Measurements from ENCODE around the gene HAUS6.
A peak's percentile ranks its signal among the peaks of the same experiment; 100 is the strongest.
"Not testable (repeated sequence)": the region's sequence is repeated elsewhere in the genome, so short reads cannot be mapped to it uniquely, and the experiment has no call there.

Gene HAUS6

GRCh38 chr9:19102631-19103345, at the start of gene HAUS6:
HAUS6 (minus strand) TSS chr9:19102904; CDS start chr9:19102651, 253 bp downstream.
- DNase-seq: peak; percentile 94

- not testable (repeated sequence) for DNase-seq
Observed at GRCh38 chr9:19152160-19152498, 49.4 kb upstream of the HAUS6 start.

GRCh38 chr9:19151425-19152159, 48.9 kb upstream of the HAUS6 start:
- peak; percentile 7 for DNase-seq

DNA sequence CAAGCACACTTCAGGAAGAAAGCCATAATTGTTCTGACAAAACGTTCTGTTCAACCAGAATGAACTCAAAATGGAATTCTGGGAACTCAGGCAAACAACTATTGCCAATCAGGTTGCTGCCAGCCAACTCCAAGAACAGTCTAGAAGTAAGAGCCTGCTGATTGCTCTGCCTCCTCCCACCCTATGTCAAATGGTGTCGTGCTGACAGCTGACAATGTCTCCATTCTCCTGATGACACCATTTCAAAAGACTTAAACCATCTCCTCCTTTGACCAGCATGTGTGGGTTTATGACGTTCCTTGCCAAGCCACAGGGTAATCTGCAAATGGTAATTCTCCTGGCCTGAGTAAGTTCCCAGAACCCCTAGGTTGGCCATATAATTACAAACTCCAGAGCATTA, 46.5 kb upstream of the HAUS6 start:
- no peak for DNase-seq

GRCh38 chr9:19148187-19148586, 45.5 kb upstream of the HAUS6 start:
- no peak for DNase-seq

- DNase-seq: no peak
Observed at GRCh38 chr9:19146441-19147024, 43.8 kb upstream of the HAUS6 start.

DNA sequence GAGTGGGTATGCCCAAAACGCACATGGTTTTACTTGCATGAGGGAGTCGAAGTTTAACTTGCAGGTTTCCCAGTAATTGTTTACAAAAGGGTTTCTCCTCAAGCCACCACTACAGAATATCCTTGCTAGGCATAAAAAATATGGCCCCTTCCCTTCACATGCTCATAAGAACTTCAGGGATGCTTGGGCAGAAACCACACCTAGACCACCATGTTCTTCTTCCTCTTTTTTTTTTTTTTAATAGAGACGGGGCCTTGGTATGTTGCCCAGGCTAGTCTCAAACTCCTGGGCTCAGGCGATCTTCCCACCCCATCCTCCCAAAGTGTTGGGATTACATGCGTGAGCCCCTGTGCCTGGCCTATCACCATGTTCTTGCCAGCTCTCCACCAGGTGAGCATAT, 43.2 kb upstream of the HAUS6 start:
- no peak for DNase-seq

DNA sequence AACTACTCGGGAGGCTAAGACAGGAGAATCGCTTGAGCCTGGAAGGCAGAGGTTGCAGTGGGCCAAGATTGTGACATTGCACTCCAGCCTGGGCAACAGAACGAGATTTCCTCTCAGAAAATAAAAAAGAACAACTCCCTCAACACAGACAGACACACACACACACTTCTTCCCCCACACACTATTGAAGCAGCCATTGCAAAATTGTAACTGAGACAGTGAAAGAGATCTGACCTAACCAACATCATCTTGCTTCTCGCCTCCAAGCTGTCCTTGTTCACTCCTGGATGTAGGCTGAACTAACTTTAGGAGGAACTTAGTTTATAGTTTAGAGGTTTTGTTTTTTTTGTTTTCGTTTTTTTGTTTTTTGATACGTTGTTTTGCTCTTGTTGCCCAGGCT, 37.6 kb upstream of the HAUS6 start:
- DNase-seq: no peak

DNA sequence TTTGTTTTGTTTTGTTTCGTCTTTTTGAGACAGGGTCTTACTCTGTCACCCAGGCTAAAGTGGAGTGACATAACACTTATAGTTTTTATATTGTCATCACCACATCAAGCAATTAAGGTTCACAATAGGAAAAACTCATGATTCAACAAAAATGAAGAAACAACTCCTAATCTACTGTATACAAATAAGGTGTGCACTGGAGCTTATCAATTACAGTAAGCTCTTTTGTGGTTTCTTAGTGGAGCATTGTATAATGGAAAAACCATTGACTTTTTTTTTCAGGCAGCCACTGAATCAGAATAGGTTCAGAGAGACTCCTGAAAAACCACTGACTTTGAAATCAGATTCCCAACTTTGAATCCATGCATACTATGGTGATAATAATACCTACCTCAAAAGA, 35.4 kb upstream of the HAUS6 start:
- peak; percentile 35 for DNase-seq

DNA sequence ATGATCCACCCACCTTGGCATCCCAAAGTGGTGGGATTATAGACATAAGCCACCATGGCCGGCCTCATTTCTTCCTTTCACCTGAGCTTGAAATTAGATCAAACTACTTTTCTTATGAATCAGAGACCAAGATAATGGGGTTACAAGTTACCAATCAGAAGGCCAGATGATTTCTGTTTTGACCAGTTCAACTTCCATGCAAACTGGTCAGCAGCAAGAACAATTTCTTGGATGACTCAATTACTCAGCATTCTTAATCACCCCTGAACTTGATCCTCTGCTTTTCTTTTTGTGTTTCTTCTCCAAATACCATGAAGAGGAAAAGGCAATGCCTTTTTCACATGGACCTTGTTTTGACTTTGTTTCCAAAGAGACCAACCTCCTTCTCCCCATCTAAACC, 34.6 kb upstream of the HAUS6 start:
- no peak for DNase-seq

DNA sequence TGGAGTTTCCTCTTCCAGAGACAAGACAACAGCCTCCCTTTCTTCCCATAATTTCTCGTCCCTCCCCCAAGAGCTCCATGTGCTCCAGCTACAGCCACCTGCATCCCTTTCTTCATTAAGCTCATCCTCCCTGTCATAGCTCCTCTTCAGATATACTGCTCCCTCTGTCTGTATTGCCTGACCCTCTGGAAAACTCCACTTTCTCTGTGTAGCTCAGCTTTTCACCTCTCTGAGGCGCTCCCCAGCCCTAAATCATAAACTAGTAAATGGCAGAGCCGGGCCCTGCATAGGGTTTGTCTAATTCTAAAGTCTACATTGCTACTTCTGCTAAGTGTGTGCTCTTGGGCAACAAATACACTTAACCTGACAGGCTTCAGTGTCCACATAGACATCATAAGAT, 33.4 kb upstream of the HAUS6 start:
- DNase-seq: no peak

- no peak for DNase-seq
Observed at GRCh38 chr9:19133549-19134345, 31.0 kb upstream of the HAUS6 start.

DNA sequence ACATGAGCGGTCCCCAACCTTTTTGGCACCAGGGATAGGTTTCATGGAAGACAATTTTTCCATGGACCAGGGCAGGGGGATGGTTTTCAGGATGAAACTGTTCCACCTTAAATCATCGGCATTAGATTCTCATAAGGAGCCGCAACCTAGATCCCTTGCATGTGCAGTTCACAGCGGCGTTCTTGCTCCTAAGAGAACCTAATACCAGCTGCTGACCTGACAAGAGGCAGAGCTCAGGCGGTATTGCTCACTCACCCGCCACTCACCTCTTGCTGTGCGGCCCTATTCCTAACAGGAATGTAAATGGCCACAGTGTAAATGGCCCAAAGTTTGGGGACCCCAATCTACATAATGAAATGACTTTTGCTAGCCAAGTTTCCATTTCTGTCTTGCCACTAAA, 27.7 kb upstream of the HAUS6 start:
- peak; percentile 70 for DNase-seq

- DNase-seq: no peak
Observed at GRCh38 chr9:19127871-19128500, 25.3 kb upstream of the HAUS6 start.

- DNase-seq: no peak
Observed at GRCh38 chr9:19124430-19124793, 21.7 kb upstream of the HAUS6 start.

GRCh38 chr9:19122490-19123042, 19.9 kb upstream of the HAUS6 start:
- DNase-seq: no peak

DNA sequence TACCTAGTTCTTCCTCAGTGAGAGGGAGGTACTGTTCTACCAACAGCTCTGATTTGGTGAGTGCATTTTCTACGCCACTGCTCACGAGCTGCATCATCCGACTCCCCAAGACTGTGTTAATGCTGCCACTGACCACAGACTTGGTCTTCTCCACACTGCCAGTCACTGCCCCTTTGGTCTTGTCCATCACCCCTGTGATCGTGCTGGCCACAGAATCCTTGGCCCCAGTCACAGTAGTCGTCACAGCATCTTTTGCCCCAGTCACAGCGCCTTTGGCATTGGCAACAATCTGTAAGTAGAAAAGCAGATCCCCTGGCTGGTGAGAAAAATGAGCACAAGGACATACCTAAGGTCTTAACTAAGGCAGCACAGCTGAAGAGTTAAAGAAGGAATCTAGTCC, 18.2 kb upstream of the HAUS6 start:
- no peak for DNase-seq

- DNase-seq: no peak
Observed at GRCh38 chr9:19119801-19120440, 17.2 kb upstream of the HAUS6 start.

GRCh38 chr9:19119246-19119645, 16.5 kb upstream of the HAUS6 start:
- DNase-seq: no peak

DNA sequence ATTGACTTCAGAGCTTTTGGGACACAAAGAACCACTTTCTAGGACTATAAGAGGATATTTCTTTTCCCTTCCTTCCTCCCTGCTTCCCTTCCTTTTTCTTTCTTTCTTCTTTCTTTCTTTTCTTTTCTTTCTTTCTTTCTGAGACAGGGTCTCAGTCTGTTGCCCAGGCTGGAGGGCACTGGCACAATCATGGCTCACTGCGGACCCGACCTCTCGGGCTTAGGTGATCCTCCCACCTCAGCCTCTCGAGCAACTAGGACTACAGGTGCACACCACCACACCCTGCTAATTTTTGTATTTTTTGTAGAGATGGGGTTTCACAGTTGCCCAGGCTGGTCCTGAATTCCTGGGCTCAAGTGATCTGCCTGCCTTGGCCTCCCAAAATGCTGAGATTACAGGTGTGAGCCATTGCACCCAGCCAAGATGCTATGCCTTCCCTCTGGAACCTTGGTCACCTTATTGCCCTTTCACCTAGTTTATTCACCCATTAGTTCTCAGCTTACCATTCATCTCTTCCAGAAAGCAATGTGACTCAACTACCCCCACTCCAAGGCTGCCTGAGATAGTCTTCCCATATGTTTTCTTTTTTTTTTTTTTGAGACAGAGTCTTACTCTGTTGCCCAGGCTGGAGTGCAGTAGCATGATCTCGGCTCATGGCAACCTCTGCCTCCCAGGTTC, 14.5 kb upstream of the HAUS6 start:
- no peak for DNase-seq

DNA sequence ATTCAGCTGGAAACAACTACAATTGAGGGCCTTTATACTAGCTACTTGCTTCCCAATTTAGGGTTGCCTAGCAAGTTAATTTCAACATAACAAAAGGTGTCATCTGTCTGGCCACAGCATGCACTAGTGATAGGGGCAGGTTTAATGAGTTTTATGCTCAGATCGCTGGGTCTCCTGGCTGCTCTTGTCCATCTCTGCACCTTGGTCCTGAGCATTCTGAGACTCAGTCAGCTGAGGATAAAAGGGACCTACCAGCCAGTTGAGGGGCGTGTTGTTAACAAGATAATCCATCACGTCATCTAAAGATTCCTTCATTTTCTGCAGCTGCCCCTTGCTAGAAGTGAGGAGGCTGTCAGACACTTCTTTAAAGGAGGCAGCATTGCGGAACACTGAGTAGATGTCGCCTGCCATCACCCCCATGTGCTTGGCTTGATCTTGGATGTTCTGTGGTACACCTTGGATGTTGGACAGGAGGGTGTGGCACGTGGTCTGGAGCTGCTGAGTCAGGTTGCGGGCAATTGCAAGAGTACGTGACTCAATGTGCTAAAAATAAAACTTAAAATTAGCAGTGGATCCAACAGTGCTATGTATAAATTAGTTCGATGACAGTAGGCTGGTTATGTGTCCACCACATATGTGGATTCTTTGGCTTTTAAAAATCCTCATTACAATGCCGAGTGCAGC, 13.5 kb upstream of the HAUS6 start:
- DNase-seq: no peak

Measured in NCI-H146 (cell line).